ENCODE results near the gene MAEL.

The MAEL gene

GRCh38 chr1:166980818-166981217 lies 8.3 kb upstream of the MAEL start:
- Histone ChIP-seq H3K4me1 (ENCODE audit: insufficient read depth, low read length) (no peaks in the 10 kb centered on the region), H3K27ac (ENCODE audit: low read length) (no peak overlapping the region), H3K9ac (ENCODE audit: low read depth, low read length) (no peak overlapping the region), H3K27me3 (ENCODE audit: insufficient read depth, low read length) (peaks cover 44% of the 10 kb centered on the region), H3K9me3 (ENCODE audit: insufficient read depth, low read depth, low read length) (no peaks in the 10 kb centered on the region), H3K36me3 (ENCODE audit: insufficient read depth, low read depth, low read length) (no peaks in the 10 kb centered on the region), H3K4me3 (ENCODE audit: low read length) (no peak overlapping the region)

- H3K36me3 ChIP-seq (ENCODE audit: insufficient read depth, low read depth, low read length): no peaks in the 10 kb centered on the region
These were observed 7.5 kb upstream of the MAEL start for GRCh38 chr1:166981589-166981988.

GRCh38 chr1:166999075-166999474 lies 10.0 kb downstream of the MAEL start:
- Histone ChIP-seq H3K36me3 (ENCODE audit: insufficient read depth, low read depth, low read length) (no peaks in the 10 kb centered on the region), H3K9me3 (ENCODE audit: insufficient read depth, low read depth, low read length) (no peaks in the 10 kb centered on the region), H3K9ac (ENCODE audit: low read depth, low read length) (no peak overlapping the region), H3K27ac (ENCODE audit: low read length) (no peak overlapping the region), H3K4me1 (ENCODE audit: insufficient read depth, low read length) (peaks cover 4% of the 10 kb centered on the region; the same call in 1 of the 2 replicates), H3K4me3 (ENCODE audit: low read length) (no peak overlapping the region), H3K27me3 (ENCODE audit: insufficient read depth, low read length) (no peaks in the 10 kb centered on the region)

More at GRCh38 chr1:166981589-166981988, 7.5 kb upstream of the MAEL start:
- H3K27me3 ChIP-seq (ENCODE audit: insufficient read depth, low read length): peaks cover 36% of the 10 kb centered on the region
- no peak overlapping the region for H3K4me3 ChIP-seq (ENCODE audit: low read length)
- no peak overlapping the region for H3K27ac ChIP-seq (ENCODE audit: low read length)
- H3K4me1 ChIP-seq (ENCODE audit: insufficient read depth, low read length): no peaks in the 10 kb centered on the region
- H3K9me3 ChIP-seq (ENCODE audit: insufficient read depth, low read depth, low read length): no peaks in the 10 kb centered on the region
- no peak overlapping the region for H3K9ac ChIP-seq (ENCODE audit: low read depth, low read length)

- Histone ChIP-seq H3K27me3 (ENCODE audit: insufficient read depth, low read length) (no peaks in the 10 kb centered on the region), H3K9me3 (ENCODE audit: insufficient read depth, low read depth, low read length) (no peaks in the 10 kb centered on the region), H3K27ac (ENCODE audit: low read length) (no peak overlapping the region)
These were observed 10.5 kb downstream of the MAEL start for GRCh38 chr1:166999500-167000055.

GRCh38 chr1:167000546-167000945 lies 11.5 kb downstream of the MAEL start:
- no peaks in the 10 kb centered on the region for H3K9me3 ChIP-seq (ENCODE audit: insufficient read depth, low read depth, low read length)
- H3K27ac ChIP-seq (ENCODE audit: low read length): no peak overlapping the region
- H3K9ac ChIP-seq (ENCODE audit: low read depth, low read length): no peak overlapping the region
- no peaks in the 10 kb centered on the region for H3K36me3 ChIP-seq (ENCODE audit: insufficient read depth, low read depth, low read length)
- H3K4me1 ChIP-seq (ENCODE audit: insufficient read depth, low read length): peaks cover 4% of the 10 kb centered on the region; the same call in 1 of the 2 replicates
- no peaks in the 10 kb centered on the region for H3K27me3 ChIP-seq (ENCODE audit: insufficient read depth, low read length)
- H3K4me3 ChIP-seq (ENCODE audit: low read length): no peak overlapping the region

More at GRCh38 chr1:166999500-167000055, 10.5 kb downstream of the MAEL start:
- H3K4me3 ChIP-seq (ENCODE audit: low read length): no peak overlapping the region
- no peaks in the 10 kb centered on the region for H3K36me3 ChIP-seq (ENCODE audit: insufficient read depth, low read depth, low read length)
- no peak overlapping the region for H3K9ac ChIP-seq (ENCODE audit: low read depth, low read length)
- peaks cover 4% of the 10 kb centered on the region; the same call in 1 of the 2 replicates for H3K4me1 ChIP-seq (ENCODE audit: insufficient read depth, low read length)

- Histone ChIP-seq H3K27ac (ENCODE audit: low read length) (no peak overlapping the region), H3K27me3 (ENCODE audit: insufficient read depth, low read length) (no peaks in the 10 kb centered on the region), H3K4me3 (ENCODE audit: low read length) (no peak overlapping the region), H3K9ac (ENCODE audit: low read depth, low read length) (no peak overlapping the region), H3K9me3 (ENCODE audit: insufficient read depth, low read depth, low read length) (no peaks in the 10 kb centered on the region), H3K36me3 (ENCODE audit: insufficient read depth, low read depth, low read length) (no peaks in the 10 kb centered on the region), H3K4me1 (ENCODE audit: insufficient read depth, low read length) (no peaks in the 10 kb centered on the region)
These were observed 13.3 kb downstream of the MAEL start for GRCh38 chr1:167002354-167002753.

DNA sequence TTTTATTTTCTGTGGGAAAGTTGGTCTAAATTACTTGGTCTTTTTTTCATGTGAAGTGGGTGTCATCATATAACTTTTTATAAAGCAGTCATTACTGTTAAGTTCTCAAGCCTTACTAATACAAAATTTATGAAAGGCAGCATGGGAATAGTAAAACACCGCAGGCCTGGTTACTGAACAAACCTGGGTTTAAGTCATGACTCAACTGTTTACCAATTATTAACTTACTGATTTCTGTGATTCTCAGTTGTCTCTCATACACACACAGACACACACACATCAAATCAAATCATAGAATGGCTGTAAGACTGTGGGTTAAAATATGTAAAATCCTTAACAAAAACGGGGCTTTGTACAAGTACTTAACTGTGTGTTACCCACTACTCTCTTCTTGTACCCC lies 14.6 kb downstream of the MAEL start:
- no peak overlapping the region for H3K9ac ChIP-seq (ENCODE audit: low read depth, low read length)
- H3K4me3 ChIP-seq (ENCODE audit: low read length): no peak overlapping the region
- H3K36me3 ChIP-seq (ENCODE audit: insufficient read depth, low read depth, low read length): no peaks in the 10 kb centered on the region
- no peaks in the 10 kb centered on the region for H3K4me1 ChIP-seq (ENCODE audit: insufficient read depth, low read length)
- H3K27ac ChIP-seq (ENCODE audit: low read length): no peak overlapping the region
- no peaks in the 10 kb centered on the region for H3K9me3 ChIP-seq (ENCODE audit: insufficient read depth, low read depth, low read length)
- no peaks in the 10 kb centered on the region for H3K27me3 ChIP-seq (ENCODE audit: insufficient read depth, low read length)

GRCh38 chr1:167011560-167012191 lies 22.6 kb downstream of the MAEL start:
- no peaks in the 10 kb centered on the region for H3K36me3 ChIP-seq (ENCODE audit: insufficient read depth, low read depth, low read length)
- H3K9me3 ChIP-seq (ENCODE audit: insufficient read depth, low read depth, low read length): no peaks in the 10 kb centered on the region
- H3K27ac ChIP-seq (ENCODE audit: low read length): no peak overlapping the region
- H3K27me3 ChIP-seq (ENCODE audit: insufficient read depth, low read length): no peaks in the 10 kb centered on the region
- no peak overlapping the region for H3K9ac ChIP-seq (ENCODE audit: low read depth, low read length)
- H3K4me3 ChIP-seq (ENCODE audit: low read length): no peak overlapping the region
- H3K4me1 ChIP-seq (ENCODE audit: insufficient read depth, low read length): no peaks in the 10 kb centered on the region

DNA sequence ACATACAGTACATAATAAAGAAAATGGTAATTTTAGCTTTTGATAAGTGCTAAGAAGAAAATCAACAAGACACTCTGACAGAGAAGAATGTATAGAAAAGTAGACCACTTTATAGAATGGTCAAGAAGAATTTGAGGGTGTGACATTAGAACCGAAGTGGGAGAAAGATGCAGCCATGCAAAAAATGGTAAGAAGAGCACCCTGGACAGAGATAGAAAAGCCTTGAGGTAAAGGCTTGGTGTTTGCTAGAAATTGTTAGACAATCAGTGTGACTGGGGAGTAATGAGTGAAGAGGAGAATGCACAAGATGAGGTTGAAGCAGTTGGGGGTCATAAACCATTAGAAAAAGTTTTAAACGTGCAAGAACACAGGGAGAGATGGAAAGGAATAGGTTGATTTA lies 23.5 kb downstream of the MAEL start:
- no peaks in the 10 kb centered on the region for H3K27me3 ChIP-seq (ENCODE audit: insufficient read depth, low read length)
- no peak overlapping the region for H3K9ac ChIP-seq (ENCODE audit: low read depth, low read length)
- no peak overlapping the region for H3K4me3 ChIP-seq (ENCODE audit: low read length)
- no peaks in the 10 kb centered on the region for H3K9me3 ChIP-seq (ENCODE audit: insufficient read depth, low read depth, low read length)
- H3K27ac ChIP-seq (ENCODE audit: low read length): no peak overlapping the region
- H3K36me3 ChIP-seq (ENCODE audit: insufficient read depth, low read depth, low read length): no peaks in the 10 kb centered on the region
- H3K4me1 ChIP-seq (ENCODE audit: insufficient read depth, low read length): no peaks in the 10 kb centered on the region

- Histone ChIP-seq H3K27me3 (ENCODE audit: insufficient read depth, low read length) (no peaks in the 10 kb centered on the region), H3K9me3 (ENCODE audit: insufficient read depth, low read depth, low read length) (no peaks in the 10 kb centered on the region), H3K4me1 (ENCODE audit: insufficient read depth, low read length) (no peaks in the 10 kb centered on the region), H3K36me3 (ENCODE audit: insufficient read depth, low read depth, low read length) (no peaks in the 10 kb centered on the region), H3K4me3 (ENCODE audit: low read length) (no peak overlapping the region), H3K9ac (ENCODE audit: low read depth, low read length) (no peak overlapping the region), H3K27ac (ENCODE audit: low read length) (no peak overlapping the region)
These were observed 24.2 kb downstream of the MAEL start for GRCh38 chr1:167013108-167013929.

DNA sequence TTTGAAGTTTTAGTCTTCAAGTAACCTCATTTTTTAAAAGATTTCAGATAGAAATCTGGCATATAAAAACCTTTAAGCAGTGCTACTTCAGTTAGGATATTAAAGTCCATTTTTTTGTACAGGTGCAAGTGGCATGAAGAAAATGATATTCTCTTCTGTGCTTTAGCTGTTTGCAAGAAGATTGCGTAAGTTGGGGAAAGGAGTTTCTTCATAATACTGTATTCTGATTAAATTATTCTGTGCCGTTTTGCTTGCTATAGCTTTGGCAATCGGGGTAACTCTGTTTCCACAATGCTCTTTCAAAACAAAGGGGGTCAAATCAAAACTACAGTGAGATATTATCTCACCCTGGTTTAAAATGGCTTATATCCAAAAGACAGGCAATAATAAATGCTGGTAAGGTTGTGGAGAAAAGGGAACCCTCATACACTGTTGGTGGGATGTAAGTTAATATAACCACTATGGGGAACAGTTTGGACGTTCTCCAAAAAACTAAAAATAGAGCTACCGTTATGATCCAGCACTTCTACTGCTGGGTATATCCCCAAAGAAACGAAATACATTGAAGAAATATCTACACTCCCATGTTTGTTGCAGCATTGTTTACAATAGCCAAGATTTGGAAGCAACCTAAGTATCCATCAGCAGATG lies 27.1 kb downstream of the MAEL start:
- Histone ChIP-seq H3K36me3 (ENCODE audit: insufficient read depth, low read depth, low read length) (no peaks in the 10 kb centered on the region), H3K4me3 (ENCODE audit: low read length) (no peak overlapping the region), H3K9ac (ENCODE audit: low read depth, low read length) (no peak overlapping the region), H3K27ac (ENCODE audit: low read length) (no peak overlapping the region), H3K27me3 (ENCODE audit: insufficient read depth, low read length) (no peaks in the 10 kb centered on the region), H3K9me3 (ENCODE audit: insufficient read depth, low read depth, low read length) (no peaks in the 10 kb centered on the region), H3K4me1 (ENCODE audit: insufficient read depth, low read length) (no peaks in the 10 kb centered on the region)
